ENCODE results near the gene HERC2. TPM values are rescaled to one million over a fixed set of nuclear protein-coding genes. Genes with fewer than 3 reads are reported as not detected.

The HERC2 gene
- total and polyA plus RNA-seq, 9 donors = 33.3 to 83.3 (median 48.9) TPM

DNA sequence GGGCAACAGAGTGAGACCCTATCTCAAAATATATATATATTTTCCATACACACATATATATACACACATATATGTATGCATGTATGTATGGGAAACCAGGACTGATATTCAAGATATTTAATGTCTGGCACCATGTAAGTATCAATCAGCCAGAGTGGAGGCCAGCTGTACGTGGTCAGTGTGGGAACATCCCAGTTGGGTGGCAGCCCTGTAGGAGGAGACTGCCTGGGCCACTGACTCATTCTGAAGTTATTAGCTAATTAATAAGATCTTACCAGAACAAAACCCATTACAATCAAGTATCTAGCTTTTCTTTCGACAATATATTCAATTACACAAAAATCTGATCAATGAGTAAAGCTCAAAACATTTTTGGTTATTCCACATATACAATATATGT lies 137.8 kb downstream of the HERC2 start:
- Histone ChIP-seq H3K36me3 (no peaks in the 10 kb centered on the region), H3K4me3 (no peak overlapping the region), H3K4me1 (ENCODE audit: insufficient read depth) (no peaks in the 10 kb centered on the region), H3K9me3 (no peaks in the 10 kb centered on the region), H3K27ac (no peak overlapping the region), H3K27me3 (no peaks in the 10 kb centered on the region)
- no peak for DNase-seq
- intact Hi-C loops (cut with DNase I) = no loop called here
- TF ChIP-seq EP300 (IDR thresholded peaks at IDR 0.05) (no peak), POLR2A (IDR thresholded peaks at IDR 0.05) (no peak)
- TF ChIP-seq, protein P1, sequence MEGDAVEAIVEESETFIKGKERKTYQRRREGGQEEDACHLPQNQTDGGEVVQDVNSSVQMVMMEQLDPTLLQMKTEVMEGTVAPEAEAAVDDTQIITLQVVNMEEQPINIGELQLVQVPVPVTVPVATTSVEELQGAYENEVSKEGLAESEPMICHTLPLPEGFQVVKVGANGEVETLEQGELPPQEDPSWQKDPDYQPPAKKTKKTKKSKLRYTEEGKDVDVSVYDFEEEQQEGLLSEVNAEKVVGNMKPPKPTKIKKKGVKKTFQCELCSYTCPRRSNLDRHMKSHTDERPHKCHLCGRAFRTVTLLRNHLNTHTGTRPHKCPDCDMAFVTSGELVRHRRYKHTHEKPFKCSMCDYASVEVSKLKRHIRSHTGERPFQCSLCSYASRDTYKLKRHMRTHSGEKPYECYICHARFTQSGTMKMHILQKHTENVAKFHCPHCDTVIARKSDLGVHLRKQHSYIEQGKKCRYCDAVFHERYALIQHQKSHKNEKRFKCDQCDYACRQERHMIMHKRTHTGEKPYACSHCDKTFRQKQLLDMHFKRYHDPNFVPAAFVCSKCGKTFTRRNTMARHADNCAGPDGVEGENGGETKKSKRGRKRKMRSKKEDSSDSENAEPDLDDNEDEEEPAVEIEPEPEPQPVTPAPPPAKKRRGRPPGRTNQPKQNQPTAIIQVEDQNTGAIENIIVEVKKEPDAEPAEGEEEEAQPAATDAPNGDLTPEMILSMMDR (IDR thresholded peaks at IDR 0.05) = no peak
- WGBS, 3 donors = 75 to 84% (median 78%) methylated on average over 2 of the region's 2 CpGs

DNA sequence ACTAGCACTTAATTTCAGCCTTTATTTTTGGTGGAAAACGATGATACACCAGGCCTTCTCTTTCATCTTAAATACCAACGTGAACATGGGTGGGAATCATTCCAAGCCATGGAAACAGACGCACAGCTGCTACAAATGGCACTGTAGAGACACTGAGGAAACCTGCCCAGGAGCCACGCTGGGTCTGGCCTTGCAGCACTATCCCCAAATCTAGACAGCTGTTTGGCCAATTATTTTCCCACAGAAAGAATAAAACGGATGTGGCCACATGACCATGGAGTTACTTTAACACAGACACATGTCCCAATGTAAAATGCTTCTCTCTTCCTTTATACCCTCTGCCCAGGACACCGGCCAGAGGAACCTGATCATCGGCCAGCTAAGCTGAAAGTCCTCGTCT lies 139.2 kb downstream of the HERC2 start:
- H3K9me3 ChIP-seq = no peaks in the 10 kb centered on the region
- H3K27ac ChIP-seq = no peak overlapping the region
- 78 to 89% (median 83%) methylated on average over 8 of the region's 8 CpGs for WGBS, 3 donors
- intact Hi-C loops (cut with DNase I) = no loop called here
- no peaks in the 10 kb centered on the region for H3K36me3 ChIP-seq
- no peaks in the 10 kb centered on the region for H3K4me1 ChIP-seq (ENCODE audit: insufficient read depth)
- TF ChIP-seq, protein P1 (IDR thresholded peaks at IDR 0.05) = no peak
- TF ChIP-seq POLR2A (IDR thresholded peaks at IDR 0.05) (no peak), EP300 (IDR thresholded peaks at IDR 0.05) (no peak)
- DNase-seq = no peak
- no peaks in the 10 kb centered on the region for H3K27me3 ChIP-seq
- no peak overlapping the region for H3K4me3 ChIP-seq

DNA sequence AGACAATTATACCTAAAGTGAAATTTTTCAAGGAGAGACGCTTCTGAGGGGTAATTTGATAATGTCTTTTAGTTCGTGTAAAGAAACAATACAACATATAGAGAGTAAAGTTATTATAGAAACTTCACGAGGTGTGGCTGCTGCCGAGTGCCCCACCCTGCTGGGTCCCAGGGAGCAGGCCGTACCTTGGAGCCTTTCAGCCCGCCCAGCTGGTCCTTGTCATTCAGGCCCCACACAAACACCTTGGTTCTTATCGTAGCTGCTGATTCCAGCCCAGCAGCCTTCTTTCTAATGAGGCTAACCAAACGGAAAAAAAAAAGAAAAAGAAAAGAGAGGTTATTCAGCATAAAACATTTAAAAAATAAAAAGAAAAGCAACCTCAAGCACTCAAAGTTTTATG lies 139.8 kb downstream of the HERC2 start:
- no peak overlapping the region for H3K4me3 ChIP-seq
- H3K4me1 ChIP-seq (ENCODE audit: insufficient read depth) = no peaks in the 10 kb centered on the region
- 87 to 92% (median 88%) methylated on average over 8 of the region's 8 CpGs for WGBS, 3 donors
- DNase-seq = no peak
- intact Hi-C loops (cut with DNase I) = no loop called here
- H3K27me3 ChIP-seq = no peaks in the 10 kb centered on the region
- no peaks in the 10 kb centered on the region for H3K9me3 ChIP-seq
- TF ChIP-seq, protein P1 (IDR thresholded peaks at IDR 0.05) = no peak
- no peak for TF ChIP-seq POLR2A (IDR thresholded peaks at IDR 0.05)
- H3K27ac ChIP-seq = no peak overlapping the region
- H3K36me3 ChIP-seq = no peaks in the 10 kb centered on the region

DNA sequence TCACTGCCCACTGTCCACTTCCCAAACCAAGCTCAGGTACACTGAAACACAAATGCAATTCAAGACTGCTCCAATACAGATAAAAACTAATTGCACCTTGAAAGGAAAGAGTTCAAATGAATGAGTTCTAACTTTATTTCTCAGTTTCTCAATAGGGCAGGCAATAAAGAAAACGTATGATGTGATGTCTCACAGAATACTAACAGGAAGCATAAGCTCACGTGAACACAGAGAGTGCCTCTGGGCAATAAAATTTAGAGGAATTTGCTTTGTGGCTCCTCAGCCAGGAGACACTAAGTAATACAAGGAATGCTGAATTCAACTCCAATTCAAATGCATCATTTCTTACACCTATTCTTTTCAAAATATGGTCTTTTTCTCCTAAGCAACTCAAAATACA lies 140.6 kb downstream of the HERC2 start:
- H3K4me3 ChIP-seq = no peak overlapping the region
- 78 to 87% (median 84%) methylated on average over 2 of the region's 2 CpGs for WGBS, 3 donors
- intact Hi-C loops (cut with DNase I) = no loop called here

More for the DNA sequence above, 140.6 kb downstream of the HERC2 start:
- Histone ChIP-seq H3K36me3 (no peaks in the 10 kb centered on the region), H3K9me3 (no peaks in the 10 kb centered on the region), H3K27me3 (no peaks in the 10 kb centered on the region), H3K27ac (no peak overlapping the region), H3K4me1 (ENCODE audit: insufficient read depth) (no peaks in the 10 kb centered on the region)
- TF ChIP-seq EP300 (IDR thresholded peaks at IDR 0.05) = no peak
- TF ChIP-seq POLR2A (IDR thresholded peaks at IDR 0.05) = no peak
- TF ChIP-seq, protein P1 (IDR thresholded peaks at IDR 0.05) = no peak
- no peak for DNase-seq

All from ovary (tissue), 9 donors.